SJSA1 (cell line): ENCODE data around the gene SAMD4A. TPM values are rescaled to one million over a fixed set of nuclear protein-coding genes. Genes with fewer than 3 reads are reported as not detected.
"Not testable (repeated sequence)": the region's sequence is repeated elsewhere in the genome, so short reads cannot be mapped to it uniquely, and the experiment has no call there.

Source experiments
- DNase-seq, 2 experiments: peaks; one replicate each; pipeline ENCODE4 v3.0.0-alpha.2; 2015 to 2020; ENCODE audit warnings: low spot score in 2 of 2, low read depth in 1 of 2
- H3K27ac ChIP-seq: fragments of 250-450 bp; sonication (Bioruptor Pico); 2 replicates; pipeline ENCODE4 v1.5.1; 2020; ENCODE audit warnings: mild to moderate bottlenecking, moderate library complexity
- H3K27me3 ChIP-seq: fragments of 250-450 bp; sonication (Bioruptor Pico); replicated peaks from 2 replicates; pipeline ENCODE4 v1.5.1; 2020; ENCODE audit warnings: mild to moderate bottlenecking, moderate library complexity
- H3K36me3 ChIP-seq: fragments of 250-450 bp; sonication (Bioruptor Pico); 2 replicates; pipeline ENCODE4 v1.5.1; 2020; ENCODE audit warnings: mild to moderate bottlenecking
- H3K4me1 ChIP-seq: fragments of 250-450 bp; sonication (Bioruptor Pico); replicated peaks from 2 replicates; pipeline ENCODE4 v1.6.1; 2021; ENCODE audit warnings: mild to moderate bottlenecking
- H3K4me3 ChIP-seq: fragments of 250-450 bp; sonication (Bioruptor Pico); 2 replicates; pipeline ENCODE4 v1.5.1; 2020; ENCODE audit warnings: mild to moderate bottlenecking
- H3K9me3 ChIP-seq: fragments of 250-450 bp; sonication (Bioruptor Pico); replicated peaks from 2 replicates; pipeline ENCODE4 v1.5.1; 2020; ENCODE audit warnings: mild to moderate bottlenecking
- total RNA-seq: library from RNA; depleted of rRNA; stranded (reverse); fragments of >200 nt; shearing (Covaris generic); gene quantifications from 2 replicates; pipeline ENCODE4 v1.2.3, GENCODE V29; 2014

Gene SAMD4A
- total RNA-seq, 1 experiment from 2014 or later: 31.6 TPM

GRCh38 chr14:54621686-54622085 is 54.8 kb downstream of the SAMD4A start:
- Histone ChIP-seq H3K36me3 (0 out of 2 replicates have a peak, but pooled peaks cover 4% of the 10 kb centered on the region), H3K27me3 (no peaks in the 10 kb centered on the region), H3K4me3 (no peak overlapping the region), H3K9me3 (no peaks in the 10 kb centered on the region), H3K4me1 (peaks cover 59% of the 10 kb centered on the region), H3K27ac (peak overlapping the region; percentile 72)
- DNase-seq: no peak

GRCh38 chr14:54622192-54622958 is 55.4 kb downstream of the SAMD4A start:
- Histone ChIP-seq H3K27ac (peak overlapping the region; percentile 72), H3K4me3 (no peak overlapping the region), H3K36me3 (0 out of 2 replicates have a peak, but pooled peaks cover 4% of the 10 kb centered on the region), H3K9me3 (no peaks in the 10 kb centered on the region), H3K4me1 (peaks cover 66% of the 10 kb centered on the region), H3K27me3 (no peaks in the 10 kb centered on the region)
- no peak for DNase-seq

DNA sequence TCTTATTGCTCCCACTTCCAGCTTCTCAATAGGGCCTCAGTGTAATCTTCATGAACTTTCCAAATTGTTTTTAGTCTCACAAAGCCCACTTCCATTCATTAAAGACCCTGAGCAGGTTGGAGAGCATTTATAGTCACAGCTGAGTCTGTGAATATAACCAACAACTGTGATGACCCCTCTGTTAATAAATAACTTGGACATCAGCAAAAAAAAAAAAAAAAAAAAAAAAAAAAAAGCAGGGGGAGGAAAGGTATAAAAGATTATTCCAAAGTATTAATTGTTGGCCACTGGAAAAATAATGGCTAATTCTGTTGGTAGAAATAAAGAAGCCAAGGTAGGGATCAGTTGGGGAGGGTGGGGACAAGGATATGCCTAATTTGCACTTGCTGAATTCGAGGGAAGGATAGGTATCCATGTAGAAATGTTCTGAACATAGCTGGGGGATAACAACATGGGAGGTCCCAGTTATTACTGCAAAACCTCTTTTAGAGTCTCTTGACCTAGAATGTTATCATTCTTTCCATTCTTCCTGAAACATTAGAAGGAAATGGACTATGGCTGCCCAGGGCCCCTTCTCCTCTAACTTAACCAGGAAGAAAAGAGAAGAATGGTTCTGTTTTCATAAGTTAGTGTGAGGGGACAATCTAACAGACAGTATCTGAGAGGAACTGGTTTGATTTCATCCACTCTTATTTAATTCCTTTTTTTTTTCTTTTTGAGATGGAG is 56.5 kb downstream of the SAMD4A start:
- H3K4me3 ChIP-seq: no peak overlapping the region
- no peaks in the 10 kb centered on the region for H3K9me3 ChIP-seq
- H3K36me3 ChIP-seq: 0 out of 2 replicates have a peak, but pooled peaks cover 3% of the 10 kb centered on the region
- no peaks in the 10 kb centered on the region for H3K27me3 ChIP-seq
- peak overlapping the region; percentile 72 for H3K27ac ChIP-seq
- peak in 1 of 2 experiments; percentile 71 for DNase-seq
- H3K4me1 ChIP-seq: peaks cover 77% of the 10 kb centered on the region

DNA sequence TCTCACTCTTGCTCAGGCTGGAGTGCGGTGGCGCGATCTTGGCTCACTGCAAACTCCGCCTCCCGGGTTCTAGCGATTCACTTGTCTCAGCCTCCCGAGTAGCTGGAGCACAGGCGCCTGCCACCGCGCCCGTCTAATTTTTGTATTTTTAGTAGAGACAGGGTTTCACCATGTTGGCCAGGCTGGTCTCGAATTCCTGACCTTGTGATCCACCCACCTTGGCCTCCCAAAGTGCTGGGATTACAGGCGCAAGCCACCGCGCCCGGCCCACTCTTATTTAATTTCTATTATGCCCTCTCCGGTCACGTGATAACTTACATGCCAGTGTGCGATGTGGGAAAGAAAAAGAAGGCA is 57.1 kb downstream of the SAMD4A start:
- not testable (repeated sequence) for H3K4me3 ChIP-seq, H3K9me3 ChIP-seq, H3K36me3 ChIP-seq, H3K27me3 ChIP-seq, DNase-seq
- Histone ChIP-seq H3K27ac (peak overlapping the region; percentile 72), H3K4me1 (peaks cover 82% of the 10 kb centered on the region)

GRCh38 chr14:54625112-54625511 is 58.2 kb downstream of the SAMD4A start:
- Histone ChIP-seq H3K27me3 (no peaks in the 10 kb centered on the region), H3K4me1 (peaks cover 84% of the 10 kb centered on the region), H3K4me3 (no peak overlapping the region), H3K9me3 (no peaks in the 10 kb centered on the region), H3K36me3 (0 out of 2 replicates have a peak, but pooled peaks cover 3% of the 10 kb centered on the region), H3K27ac (peak overlapping the region; percentile 72)
- peak; percentile 67 to 74 for DNase-seq

GRCh38 chr14:54627219-54627539 is 60.3 kb downstream of the SAMD4A start:
- H3K27me3 ChIP-seq: no peaks in the 10 kb centered on the region
- H3K4me1 ChIP-seq: peaks cover 70% of the 10 kb centered on the region
- H3K4me3 ChIP-seq: no peak overlapping the region
- no peaks in the 10 kb centered on the region for H3K9me3 ChIP-seq
- H3K27ac ChIP-seq: peak overlapping the region; percentile 87
- DNase-seq: no peak
- H3K36me3 ChIP-seq: peaks cover 8% of the 10 kb centered on the region; the same call in 1 of the 2 replicates

- Histone ChIP-seq H3K27me3 (no peaks in the 10 kb centered on the region), H3K9me3 (no peaks in the 10 kb centered on the region), H3K4me1 (peaks cover 64% of the 10 kb centered on the region), H3K36me3 (peaks cover 8% of the 10 kb centered on the region; the same call in 1 of the 2 replicates), H3K27ac (peak overlapping the region; percentile 87), H3K4me3 (peak overlapping the region; percentile 6; the same call in 1 of the 2 replicates)
- DNase-seq: peak; percentile 67 to 74
These were observed 60.8 kb downstream of the SAMD4A start for GRCh38 chr14:54627540-54628363.

DNA sequence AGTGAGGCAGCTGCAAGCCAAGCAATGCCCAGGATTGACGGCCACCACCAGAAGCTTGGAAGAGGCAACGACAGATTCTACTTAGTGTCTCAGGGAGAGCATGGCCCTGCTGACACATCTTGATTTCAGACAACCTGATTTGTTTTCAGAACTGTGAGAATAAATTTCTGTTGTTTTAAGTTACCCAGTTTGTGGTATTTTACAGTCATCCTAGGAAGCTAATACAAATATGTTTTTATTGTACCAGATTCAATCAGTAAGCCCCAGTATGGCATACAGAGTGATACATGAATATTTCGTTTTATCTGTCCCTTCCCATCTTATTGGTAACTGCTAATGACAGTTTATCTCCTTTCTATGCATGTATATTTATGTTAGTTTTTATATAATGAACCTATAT is 62.3 kb downstream of the SAMD4A start:
- Histone ChIP-seq H3K27ac (no peak overlapping the region), H3K36me3 (peaks cover 8% of the 10 kb centered on the region; the same call in 1 of the 2 replicates), H3K4me3 (no peak overlapping the region), H3K27me3 (no peaks in the 10 kb centered on the region), H3K9me3 (no peaks in the 10 kb centered on the region), H3K4me1 (peaks cover 50% of the 10 kb centered on the region)
- DNase-seq: no peak

- Histone ChIP-seq H3K27me3 (no peaks in the 10 kb centered on the region), H3K4me3 (no peak overlapping the region), H3K27ac (no peak overlapping the region), H3K9me3 (no peaks in the 10 kb centered on the region), H3K4me1 (peaks cover 44% of the 10 kb centered on the region), H3K36me3 (peaks cover 8% of the 10 kb centered on the region; the same call in 1 of the 2 replicates)
- DNase-seq: no peak
These were observed 62.9 kb downstream of the SAMD4A start for GRCh38 chr14:54629635-54630360.

DNA sequence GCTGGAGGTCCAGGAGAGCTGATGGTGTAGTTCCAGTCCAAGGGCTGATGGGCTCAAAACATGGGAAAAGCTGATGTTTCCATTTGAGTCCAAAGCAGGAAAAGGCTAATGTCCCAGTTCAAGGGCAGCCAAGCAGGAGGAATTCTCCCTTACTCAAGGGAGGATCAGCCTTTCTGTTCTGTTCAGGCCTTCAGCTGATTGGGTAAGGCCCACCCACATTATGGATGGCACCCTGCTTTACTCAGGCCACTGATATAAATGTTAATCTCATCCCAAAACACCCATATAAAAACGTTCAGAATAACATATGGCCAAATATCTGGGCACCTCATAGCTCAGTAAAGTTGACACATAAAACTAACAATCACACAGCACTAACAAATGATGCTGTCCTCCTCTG is 64.1 kb downstream of the SAMD4A start:
- DNase-seq: no peak
- Histone ChIP-seq H3K27me3 (no peaks in the 10 kb centered on the region), H3K9me3 (no peaks in the 10 kb centered on the region), H3K36me3 (peaks cover 10% of the 10 kb centered on the region; the same call in 1 of the 2 replicates), H3K4me1 (peaks cover 34% of the 10 kb centered on the region), H3K27ac (no peak overlapping the region), H3K4me3 (no peak overlapping the region)

GRCh38 chr14:54632452-54632851 is 65.5 kb downstream of the SAMD4A start:
- no peak for DNase-seq
- Histone ChIP-seq H3K9me3 (no peaks in the 10 kb centered on the region), H3K36me3 (peaks cover 10% of the 10 kb centered on the region; the same call in 1 of the 2 replicates), H3K4me1 (peaks cover 34% of the 10 kb centered on the region), H3K27ac (no peak overlapping the region), H3K27me3 (no peaks in the 10 kb centered on the region), H3K4me3 (no peak overlapping the region)

DNA sequence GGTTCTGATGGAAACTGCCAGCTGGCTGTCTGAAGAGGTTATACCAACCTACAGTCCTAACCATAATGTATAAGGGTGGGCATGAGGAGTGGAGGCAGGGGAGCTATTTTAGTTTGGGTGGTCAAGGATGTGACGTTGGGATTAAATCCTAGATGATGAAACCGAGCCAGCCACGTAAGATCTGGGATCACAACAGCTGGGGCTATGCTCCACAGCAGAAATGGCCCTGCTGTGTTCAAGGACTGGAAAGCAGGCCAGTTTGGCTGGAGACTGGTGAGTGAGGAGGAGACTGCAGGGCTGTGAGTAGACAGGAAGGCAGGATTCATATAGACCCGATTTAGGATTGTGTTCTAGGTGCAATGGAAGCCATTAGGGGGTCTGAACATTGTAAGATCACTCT is 66.1 kb downstream of the SAMD4A start:
- no peak for DNase-seq
- Histone ChIP-seq H3K36me3 (peaks cover 10% of the 10 kb centered on the region; the same call in 1 of the 2 replicates), H3K27me3 (no peaks in the 10 kb centered on the region), H3K4me1 (peaks cover 34% of the 10 kb centered on the region), H3K4me3 (no peak overlapping the region), H3K27ac (no peak overlapping the region), H3K9me3 (no peaks in the 10 kb centered on the region)
